Keratinocyte (primary cell): Measurements from ENCODE around the gene NRP1. TPM values are rescaled to one million over a fixed set of nuclear protein-coding genes. Genes with fewer than 3 reads are reported as not detected.

Source experiments
- DNase-seq: peaks from one replicate; pipeline ENCODE4 v3.0.0-alpha.2; 2011; ENCODE audit warnings: low read depth, missing footprints, low spot score
- FAIRE-seq: peaks from 2 replicates; lab custom pipeline; 2011; peaks lifted over from hg19 to GRCh38; lab: Jason Lieb, UNC
- H2AFZ ChIP-seq: 2 replicates; pipeline ENCODE4 v1.6.0; 2012; ENCODE audit warnings: low read length, control low read depth, inconsistent platforms; ENCODE audit not compliant: control insufficient read depth
- H3K27ac ChIP-seq: 2 replicates; pipeline ENCODE4 v1.5.1; 2011; ENCODE audit warnings: low read length; ENCODE audit not compliant: control insufficient read depth, insufficient read depth
- H3K27me3 ChIP-seq: 3 replicates; pipeline ENCODE4 v1.6.0; 2011; ENCODE audit warnings: low read length; ENCODE audit not compliant: control insufficient read depth, insufficient read depth; ENCODE audit errors: extremely low read depth
- H3K36me3 ChIP-seq, 2 experiments: 2 replicates in 1 of 2; 3 replicates in 1 of 2; pipeline ENCODE4 v1.5.1; 2011; ENCODE audit warnings: low read length in 2 of 2, mild to moderate bottlenecking in 1 of 2; ENCODE audit not compliant: control insufficient read depth in 2 of 2, insufficient read depth in 2 of 2; ENCODE audit errors: extremely low read depth in 1 of 2
- H3K4me1 ChIP-seq: 3 replicates; pipeline ENCODE4 v1.5.1; 2011; ENCODE audit warnings: low read length; ENCODE audit not compliant: control insufficient read depth, insufficient read depth; ENCODE audit errors: extremely low read depth
- H3K4me2 ChIP-seq: 3 replicates; pipeline ENCODE4 v1.6.0; 2011; ENCODE audit warnings: low read depth, low read length; ENCODE audit not compliant: control insufficient read depth, insufficient read depth; ENCODE audit errors: extremely low read depth
- H3K4me3 ChIP-seq, 3 experiments: fragments of 200-600 bp in 1 of 3; sonication (generic) in 1 of 3; 2 replicates in 2 of 3; 3 replicates in 1 of 3; pipeline ENCODE4 v1.5.1; 2011 to 2016; ENCODE audit warnings: low read length in 3 of 3, mild to moderate bottlenecking in 3 of 3, control low read depth in 2 of 3, inconsistent platforms in 1 of 3, low read depth in 1 of 3, mixed read lengths in 1 of 3, mixed run types in 1 of 3, moderate library complexity in 1 of 3; ENCODE audit not compliant: control insufficient read depth in 2 of 3, insufficient read depth in 2 of 3; ENCODE audit errors: extremely low read depth in 1 of 3
- H3K79me2 ChIP-seq: 2 replicates; pipeline ENCODE4 v1.6.0; 2012; ENCODE audit warnings: low read length; ENCODE audit not compliant: control insufficient read depth, insufficient read depth
- H3K9ac ChIP-seq: 3 replicates; pipeline ENCODE4 v1.6.0; 2011; ENCODE audit warnings: low read length; ENCODE audit not compliant: control insufficient read depth, insufficient read depth; ENCODE audit errors: extremely low read depth
- H3K9me1 ChIP-seq: 3 replicates; pipeline ENCODE4 v1.6.0; 2011; ENCODE audit warnings: low read length; ENCODE audit not compliant: control insufficient read depth, insufficient read depth; ENCODE audit errors: extremely low read depth
- H3K9me3 ChIP-seq: 2 replicates; pipeline ENCODE4 v1.5.1; 2012; ENCODE audit warnings: low read depth, low read length; ENCODE audit not compliant: control insufficient read depth
- H4K20me1 ChIP-seq: 3 replicates; pipeline ENCODE4 v1.6.0; 2011; ENCODE audit warnings: low read length; ENCODE audit not compliant: control insufficient read depth, insufficient read depth; ENCODE audit errors: extremely low read depth
- CTCF ChIP-seq, 3 experiments: IDR thresholded peaks in 1 of 3; conservative IDR thresholded peaks in 1 of 3; optimal IDR thresholded peaks in 1 of 3; 2 replicates in 2 of 3; 3 replicates in 1 of 3; pipeline versions ENCODE3 to v1.5.1; 2011; ENCODE audit warnings: low read length in 3 of 3, mild to moderate bottlenecking in 3 of 3, moderate library complexity in 2 of 3, control low read depth in 1 of 3, inconsistent platforms in 1 of 3; ENCODE audit not compliant: insufficient read depth in 2 of 3; ENCODE audit errors: extremely low read depth in 1 of 3
- EZH2 ChIP-seq: IDR thresholded peaks from one replicate; pipeline ENCODE4 v1.6.1; 2012; ENCODE audit warnings: inconsistent platforms, mild to moderate bottlenecking, low read length, moderate library complexity
- dilution Hi-C: fragments of 300-500 bp; cut with MboI; formaldehyde crosslinking; loops from one replicate; pipeline ENCODE4 v1.7.0; 2020; ENCODE audit warnings: low sequenced_read_pairs; ENCODE audit not compliant: extremely low pct_ligation_motif_present
- polyA plus RNA-seq, 5 experiments: library from polyadenylated mRNA; depleted of rRNA in 3 of 5; stranded (reverse) in 3 of 5; stranded (forward) in 1 of 5; unstranded in 1 of 5; fragments of >200 nt; gene quantifications; 1 replicate in 1 of 5; 2 replicates in 3 of 5; 3 replicates in 1 of 5; pipeline versions ENCODE4 v1.2.1 to v1.2.3, GENCODE V29; 2011 to 2012; ENCODE audit warnings: missing spikeins in 2 of 5, low read depth in 1 of 5, low replicate concordance in 1 of 5

The NRP1 gene
- polyA plus RNA-seq, 1 donor (not counting 4 experiments of a cell fraction or from before 2014, with no cell fraction given), result 36.2 TPM

- no peak overlapping the region for H3K4me2 ChIP-seq
- no peaks in the 10 kb centered on the region for H3K27me3 ChIP-seq
- H2AFZ ChIP-seq, result no peak overlapping the region
- H3K9ac ChIP-seq, result no peak overlapping the region
- H3K4me3 ChIP-seq, result no peak overlapping the region
- no peak for DNase-seq
- TF ChIP-seq CTCF (optimal IDR thresholded peaks at IDR 0.05 in 1 of 3, IDR thresholded peaks at IDR 0.05 in 1 of 3, conservative IDR thresholded peaks at IDR 0.05 in 1 of 3; ENCODE audit: extremely low read depth in 1 of 3, insufficient read depth in 2 of 3, low read length in 3 of 3), result no peak
- TF ChIP-seq EZH2, result no peak
- peak; percentile 34 for FAIRE-seq
- dilution Hi-C loops, result no loop called here
- H3K9me1 ChIP-seq, result no peaks in the 10 kb centered on the region
- H3K36me3 ChIP-seq, result peaks cover 5 to 24% of the 10 kb centered on the region in 2 experiments
- H3K4me1 ChIP-seq, result no peaks in the 10 kb centered on the region
- H3K9me3 ChIP-seq, result no peaks in the 10 kb centered on the region
- H3K27ac ChIP-seq, result no peak overlapping the region
- no peaks in the 10 kb centered on the region for H4K20me1 ChIP-seq
- H3K79me2 ChIP-seq, result no peaks in the 10 kb centered on the region
Observed at GRCh38 chr10:33180921-33181320, 153.5 kb downstream of the NRP1 start.

- H3K4me3 ChIP-seq, result no peak overlapping the region
- no peaks in the 10 kb centered on the region for H3K27me3 ChIP-seq
- H3K9me3 ChIP-seq, result no peaks in the 10 kb centered on the region
- peaks cover 5 to 22% of the 10 kb centered on the region in 2 experiments for H3K36me3 ChIP-seq
- FAIRE-seq (no peak), DNase-seq (no peak)
- no peak overlapping the region for H3K4me2 ChIP-seq
- dilution Hi-C loops, result no loop called here
- H4K20me1 ChIP-seq, result no peaks in the 10 kb centered on the region
- H3K4me1 ChIP-seq, result no peaks in the 10 kb centered on the region
- TF ChIP-seq CTCF (optimal IDR thresholded peaks at IDR 0.05 in 1 of 3, IDR thresholded peaks at IDR 0.05 in 1 of 3, conservative IDR thresholded peaks at IDR 0.05 in 1 of 3; ENCODE audit: extremely low read depth in 1 of 3, insufficient read depth in 2 of 3, low read length in 3 of 3) (no peak), EZH2 (no peak)
- H2AFZ ChIP-seq, result no peak overlapping the region
- H3K9me1 ChIP-seq, result no peaks in the 10 kb centered on the region
- H3K79me2 ChIP-seq, result no peaks in the 10 kb centered on the region
- no peak overlapping the region for H3K9ac ChIP-seq
- no peak overlapping the region for H3K27ac ChIP-seq
Observed at GRCh38 chr10:33180390-33180789, 154.1 kb downstream of the NRP1 start.
